ENCODE measurements around the gene SFTPA1.
A peak's percentile ranks its signal among the peaks of the same experiment; 100 is the strongest.
"Not testable (repeated sequence)": the region's sequence is repeated elsewhere in the genome, so short reads cannot be mapped to it uniquely, and the experiment has no call there.

Gene SFTPA1

GRCh38 chr10:79610601-79611191, at the start of gene SFTPA1:
Gene SFTPA1, plus strand, starts transcription at chr10:79610939. Its CDS starts 887 bp downstream, at chr10:79611826.
- DNase-seq: no peak

- no peak for DNase-seq
These were observed 49.5 kb upstream of the SFTPA1 start for GRCh38 chr10:79561257-79561656.

GRCh38 chr10:79562135-79562756, 48.5 kb upstream of the SFTPA1 start:
- peak; percentile 58 for DNase-seq

GRCh38 chr10:79563426-79563825, 47.3 kb upstream of the SFTPA1 start:
- DNase-seq: no peak

GRCh38 chr10:79570624-79571023, 40.1 kb upstream of the SFTPA1 start:
- DNase-seq: not testable (repeated sequence)

GRCh38 chr10:79579361-79579760, 31.4 kb upstream of the SFTPA1 start:
- DNase-seq: no peak

- DNase-seq: no peak
These were observed 29.7 kb upstream of the SFTPA1 start for GRCh38 chr10:79581044-79581443.

GRCh38 chr10:79582096-79582495, 28.6 kb upstream of the SFTPA1 start:
- DNase-seq: no peak

GRCh38 chr10:79582954-79583353, 27.8 kb upstream of the SFTPA1 start:
- not testable (repeated sequence) for DNase-seq

- no peak for DNase-seq
These were observed 27.2 kb upstream of the SFTPA1 start for GRCh38 chr10:79583488-79584024.

GRCh38 chr10:79585870-79586527, 24.7 kb upstream of the SFTPA1 start:
- DNase-seq: peak; percentile 51

GRCh38 chr10:79586933-79587332, 23.8 kb upstream of the SFTPA1 start:
- DNase-seq: peak; percentile 17

- DNase-seq: no peak
These were observed 21.9 kb upstream of the SFTPA1 start for GRCh38 chr10:79588800-79589199.

GRCh38 chr10:79593377-79593776, 17.4 kb upstream of the SFTPA1 start:
- DNase-seq: no peak

GRCh38 chr10:79594565-79594964, 16.2 kb upstream of the SFTPA1 start:
- DNase-seq: not testable (repeated sequence)

GRCh38 chr10:79595510-79595909, 15.2 kb upstream of the SFTPA1 start:
- DNase-seq: no peak

GRCh38 chr10:79599644-79600043, 11.1 kb upstream of the SFTPA1 start:
- DNase-seq: not testable (repeated sequence)

- DNase-seq: no peak
These were observed 8.8 kb upstream of the SFTPA1 start for GRCh38 chr10:79601939-79602338.

GRCh38 chr10:79602953-79603352, 7.8 kb upstream of the SFTPA1 start:
- DNase-seq: no peak

- no peak for DNase-seq
These were observed 6.4 kb upstream of the SFTPA1 start for GRCh38 chr10:79604294-79604693.

- no peak for DNase-seq
These were observed 5.4 kb upstream of the SFTPA1 start for GRCh38 chr10:79605308-79605707.

GRCh38 chr10:79608505-79609375, 2.0 kb upstream of the SFTPA1 start:
- DNase-seq: no peak
